Natural killer cell (primary cell): ENCODE measurements around the gene FARP2. TPM values are rescaled to one million over a fixed set of nuclear protein-coding genes. Genes with fewer than 3 reads are reported as not detected.

Experiments used
- ATAC-seq, 3 donors: fragments of 150-1000 bp in 2 of 3; fragments of 200-7000 bp in 1 of 3; cut with Tn5 transposase; 1 replicate in 1 of 3; 2 replicates in 2 of 3; pipeline ENCODE4 v1.10.0; 2021; ENCODE audit warnings: mild to moderate bottlenecking in 2 of 3, moderate library complexity in 2 of 3
- DNase-seq, 2 donors: peaks; one replicate each; pipeline versions ENCODE4 v3.0.0 to v3.0.0-alpha.2; 2013 to 2021; ENCODE audit warnings: mixed read lengths in 1 of 2
- H3K27ac ChIP-seq: one replicate; pipeline ENCODE4 v1.5.1; 2013; ENCODE audit warnings: mild to moderate bottlenecking, low read length
- H3K27me3 ChIP-seq: one replicate; pipeline ENCODE4 v1.6.1; 2013; ENCODE audit warnings: low read length; ENCODE audit not compliant: control insufficient read depth, insufficient read depth
- H3K36me3 ChIP-seq: one replicate; pipeline ENCODE4 v1.6.1; 2013; ENCODE audit warnings: low read length; ENCODE audit not compliant: control insufficient read depth, insufficient read depth
- H3K4me1 ChIP-seq: one replicate; pipeline ENCODE4 v1.6.1; 2013; ENCODE audit warnings: low read length; ENCODE audit not compliant: control insufficient read depth, insufficient read depth
- H3K4me3 ChIP-seq: one replicate; pipeline ENCODE4 v1.5.1; 2013; ENCODE audit warnings: low read length
- H3K9me3 ChIP-seq: one replicate; pipeline ENCODE4 v1.6.1; 2013; ENCODE audit warnings: low read length; ENCODE audit not compliant: control insufficient read depth, insufficient read depth
- H3K27ac Mint-ChIP-seq, 2 donors: one replicate each; pipeline ENCODE4 v1.8.0; 2022; ENCODE audit warnings: mild to moderate bottlenecking in 2 of 2, mixed read lengths in 2 of 2, moderate library complexity in 1 of 2
- H3K27me3 Mint-ChIP-seq, 2 donors: one replicate each; pipeline ENCODE4 v1.8.0; 2022; ENCODE audit warnings: low read depth in 2 of 2, mixed read lengths in 2 of 2
- H3K36me3 Mint-ChIP-seq: one replicate; pipeline ENCODE4 v1.8.0; 2022; ENCODE audit warnings: mixed read lengths
- H3K4me1 Mint-ChIP-seq, 2 donors: one replicate each; pipeline ENCODE4 v1.8.0; 2022; ENCODE audit warnings: mixed read lengths in 2 of 2
- H3K4me3 Mint-ChIP-seq: one replicate; pipeline ENCODE4 v1.8.0; 2022; ENCODE audit warnings: mild to moderate bottlenecking, moderate library complexity, mixed read lengths
- H3K9me3 Mint-ChIP-seq, 2 donors: one replicate each; pipeline ENCODE4 v1.8.0; 2022; ENCODE audit warnings: mixed read lengths in 2 of 2
- CTCF ChIP-seq: fragments of 200-600 bp; IDR thresholded peaks from one replicate; pipeline ENCODE4 v1.8.0; 2022; ENCODE audit warnings: antibody characterized with exemption
- WGBS: methylation state at CpG from one replicate; pipeline ENCODE4 v1.1.7; 2013; ENCODE audit warnings: missing lambda C conversion rate; ENCODE audit not compliant: insufficient coverage; 5-methylcytosine and 5-hydroxymethylcytosine counted together
- intact Hi-C: fragments of 100-400 bp; cut with micrococcal nuclease; formaldehyde crosslinking; loops from one replicate; pipeline ENCODE4 v1.14.2; 2022
- total RNA-seq, 4 donors: library from RNA; stranded (reverse); fragments of 120-200 nt in 1 of 4; gene quantifications; one replicate each; pipeline versions ENCODE4 v1.2.3 to v1.2.4, GENCODE V29; 2013 to 2022

The FARP2 gene
- total RNA-seq, 3 donors from 2014 or later (not counting 1 experiment from before 2014, with no cell fraction given), result 26.8 to 40.6 (median 31.6) TPM

GRCh38 chr2:241454837-241455485, 98.9 kb downstream of the FARP2 start:
- 86% methylated on average over 2 of the region's 3 CpGs for WGBS
- Histone ChIP-seq H3K4me1 (no peaks in the 10 kb centered on the region), H3K36me3 (no peaks in the 10 kb centered on the region), H3K27me3 (no peaks in the 10 kb centered on the region), H3K9me3 (no peaks in the 10 kb centered on the region), H3K4me3 (no peak overlapping the region), H3K27ac (no peak overlapping the region)
- H3K36me3 Mint-ChIP-seq, result no peaks in the 10 kb centered on the region
- no peak for ATAC-seq
- intact Hi-C loops, result no loop called here
- H3K9me3 Mint-ChIP-seq, result no peaks in the 10 kb centered on the region
- no peak for TF ChIP-seq CTCF
- H3K27me3 Mint-ChIP-seq, result peaks cover 0 to 10% of the 10 kb centered on the region in 2 donors
- H3K27ac Mint-ChIP-seq, result no peak overlapping the region
- no peak overlapping the region for H3K4me3 Mint-ChIP-seq
- no peak for DNase-seq
- H3K4me1 Mint-ChIP-seq, result no peaks in the 10 kb centered on the region

GRCh38 chr2:241456546-241456945, 100.5 kb downstream of the FARP2 start:
- H3K27me3 ChIP-seq, result no peaks in the 10 kb centered on the region
- no peak overlapping the region for H3K27ac ChIP-seq
- no peaks in the 10 kb centered on the region for H3K9me3 ChIP-seq
- Mint-ChIP-seq H3K36me3 (no peaks in the 10 kb centered on the region), H3K27me3 (peaks cover 0 to 10% of the 10 kb centered on the region in 2 donors), H3K27ac (no peak overlapping the region), H3K4me1 (no peaks in the 10 kb centered on the region), H3K4me3 (no peak overlapping the region), H3K9me3 (no peaks in the 10 kb centered on the region)
- no peaks in the 10 kb centered on the region for H3K36me3 ChIP-seq
- DNase-seq (no peak), ATAC-seq (no peak)
- WGBS, result 92% methylated on average over 11 of the region's 11 CpGs
- intact Hi-C loops, result no loop called here
- H3K4me1 ChIP-seq, result no peaks in the 10 kb centered on the region
- TF ChIP-seq CTCF, result no peak
- no peak overlapping the region for H3K4me3 ChIP-seq

GRCh38 chr2:241458687-241459086, 102.6 kb downstream of the FARP2 start:
- H3K27ac Mint-ChIP-seq, result no peak overlapping the region
- H3K4me3 ChIP-seq, result no peak overlapping the region
- H3K4me3 Mint-ChIP-seq, result no peak overlapping the region
- DNase-seq (no peak), ATAC-seq (no peak)
- intact Hi-C loops, result no loop called here
- H3K4me1 Mint-ChIP-seq, result no peaks in the 10 kb centered on the region
- no peaks in the 10 kb centered on the region for H3K27me3 ChIP-seq
- H3K36me3 Mint-ChIP-seq, result no peaks in the 10 kb centered on the region
- no peaks in the 10 kb centered on the region for H3K9me3 Mint-ChIP-seq
- TF ChIP-seq CTCF, result no peak
- H3K36me3 ChIP-seq, result no peaks in the 10 kb centered on the region
- peaks cover 0 to 7% of the 10 kb centered on the region in 2 donors for H3K27me3 Mint-ChIP-seq
- H3K4me1 ChIP-seq, result no peaks in the 10 kb centered on the region
- no peaks in the 10 kb centered on the region for H3K9me3 ChIP-seq
- 87% methylated on average over 5 of the region's 5 CpGs for WGBS
- no peak overlapping the region for H3K27ac ChIP-seq

DNA sequence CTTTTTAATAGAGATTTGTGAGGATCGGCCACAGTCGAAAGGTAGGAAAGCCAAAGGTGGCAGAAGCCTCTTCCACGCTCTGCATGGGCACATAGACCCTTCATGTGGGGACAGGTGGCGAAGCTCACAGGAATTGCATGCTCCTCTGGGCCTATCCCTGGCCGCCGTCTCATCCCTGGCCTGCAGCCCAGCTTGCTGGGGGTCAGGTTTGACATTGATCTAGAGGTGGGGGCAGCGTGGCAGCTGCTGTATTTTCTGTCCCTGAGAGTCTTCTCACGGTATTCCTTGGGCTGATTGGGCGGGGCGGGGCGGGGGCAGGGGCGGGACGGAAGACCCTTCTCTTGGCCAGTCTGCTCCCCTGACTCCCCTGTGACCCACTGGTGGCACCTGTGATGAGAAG, 103.4 kb downstream of the FARP2 start:
- no peak overlapping the region for H3K4me3 Mint-ChIP-seq
- DNase-seq, result no peak
- no peaks in the 10 kb centered on the region for H3K4me1 Mint-ChIP-seq
- H3K36me3 ChIP-seq, result no peaks in the 10 kb centered on the region
- peaks cover 0 to 7% of the 10 kb centered on the region in 2 donors for H3K27me3 Mint-ChIP-seq
- H3K9me3 Mint-ChIP-seq, result no peaks in the 10 kb centered on the region
- no peaks in the 10 kb centered on the region for H3K36me3 Mint-ChIP-seq
- no peaks in the 10 kb centered on the region for H3K4me1 ChIP-seq
- H3K27ac ChIP-seq, result no peak overlapping the region
- ATAC-seq, result no peak
- no peaks in the 10 kb centered on the region for H3K27me3 ChIP-seq
- no peak for TF ChIP-seq CTCF
- intact Hi-C loops, result no loop called here
- H3K4me3 ChIP-seq, result no peak overlapping the region
- no peaks in the 10 kb centered on the region for H3K9me3 ChIP-seq
- no peak overlapping the region for H3K27ac Mint-ChIP-seq
- 95% methylated on average over 13 of the region's 13 CpGs for WGBS
